HG03354 (cell line): ENCODE measurements around the gene SELENOP.

Source experiments
- ATAC-seq: cut with Tn5 transposase; IDR thresholded peaks from one replicate; pipeline ENCODE4 v1.9.1; 2021; ENCODE audit warnings: mild to moderate bottlenecking; ENCODE audit not compliant: unreplicated experiment, poor library complexity, severe bottlenecking

SELENOP gene

DNA sequence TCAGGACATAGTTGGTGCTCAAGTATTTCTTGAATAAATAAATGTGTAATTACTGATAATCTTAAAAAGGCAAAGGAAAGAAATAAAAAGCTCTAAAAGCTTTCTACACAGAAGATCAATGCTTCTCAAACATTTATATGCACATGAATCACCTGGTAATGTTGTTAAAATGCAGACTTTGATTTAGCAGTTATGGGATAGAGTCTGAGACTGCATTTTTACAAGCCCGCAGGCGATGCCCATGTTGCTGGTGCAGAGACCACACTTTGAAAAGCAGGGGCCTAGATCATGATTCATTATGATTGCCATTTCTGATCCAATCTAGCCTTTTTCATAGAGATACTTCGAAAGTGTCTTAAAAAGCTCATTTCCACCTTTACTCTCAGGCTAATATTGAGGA, 58.6 kb downstream of the SELENOP start:
- ATAC-seq, result no peak

DNA sequence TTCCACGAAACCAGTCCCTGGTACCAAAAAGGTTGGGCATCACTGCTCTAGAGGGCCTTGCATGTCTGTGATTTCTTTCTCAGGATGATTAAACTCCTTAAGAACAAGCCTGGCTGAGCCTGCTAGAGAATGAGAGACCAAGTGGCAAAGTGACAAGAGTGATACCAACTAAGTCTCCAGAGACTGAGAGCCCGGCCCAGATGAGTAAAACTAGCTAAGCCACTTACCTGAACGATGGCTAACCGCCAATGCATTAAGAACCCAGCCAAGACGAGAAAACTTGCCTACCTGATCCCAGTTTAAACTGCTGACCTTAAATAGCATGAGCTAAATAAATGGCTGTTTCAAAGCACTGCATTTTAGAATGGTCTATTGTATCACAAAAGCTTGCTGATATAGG, 60.6 kb downstream of the SELENOP start:
- no peak for ATAC-seq

DNA sequence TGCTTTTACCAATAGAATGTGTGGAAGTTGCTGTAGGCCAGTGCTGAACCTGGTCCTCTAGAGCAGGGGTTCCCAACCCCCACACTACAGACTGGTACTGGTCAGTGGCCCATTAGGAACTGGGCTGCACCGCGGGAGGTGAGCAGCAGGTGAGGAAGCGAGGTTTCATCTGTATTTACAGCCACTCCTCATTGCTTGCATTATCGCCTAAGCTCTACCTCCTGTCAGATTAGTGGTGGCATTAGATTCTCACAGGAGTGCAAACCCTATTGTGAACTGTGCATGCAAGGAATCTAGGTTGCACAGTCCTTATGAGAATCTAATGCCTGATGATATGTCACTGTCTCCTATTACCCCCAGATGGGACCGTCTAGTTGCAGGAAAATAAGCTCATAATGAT, 61.2 kb downstream of the SELENOP start:
- no peak for ATAC-seq
